HFFc6 (cell line): Measurements from ENCODE around the gene CACNA1G. TPM values are rescaled to one million over a fixed set of nuclear protein-coding genes. Genes with fewer than 3 reads are reported as not detected.
A peak's percentile ranks its signal among the peaks of the same experiment; 100 is the strongest.

Source experiments
- DNase-seq: peaks from one replicate; pipeline ENCODE4 v3.0.0-alpha.2; 2018
- H3K27ac Mint-ChIP-seq: 2 replicates; pipeline ENCODE4 v1.8.0; 2020; ENCODE audit warnings: mild to moderate bottlenecking, mixed read lengths
- H3K27me3 Mint-ChIP-seq: 2 replicates; pipeline ENCODE4 v1.8.0; 2021; ENCODE audit warnings: mild to moderate bottlenecking, moderate library complexity, mixed read lengths; ENCODE audit not compliant: insufficient read depth
- H3K36me3 Mint-ChIP-seq: 2 replicates; pipeline ENCODE4 v1.8.0; 2021; ENCODE audit warnings: low read depth, mixed read lengths
- H3K4me1 Mint-ChIP-seq: 2 replicates; pipeline ENCODE4 v1.8.0; 2020; ENCODE audit warnings: low read depth, mixed read lengths
- H3K4me3 Mint-ChIP-seq: 2 replicates; pipeline ENCODE4 v1.8.0; 2020; ENCODE audit warnings: mild to moderate bottlenecking, moderate library complexity, mixed read lengths
- H3K9me3 Mint-ChIP-seq: 2 replicates; pipeline ENCODE4 v1.8.0; 2020; ENCODE audit warnings: mild to moderate bottlenecking, mixed read lengths
- total RNA-seq, 6 experiments: library from RNA; stranded (reverse); fragmentation: NEBNext Ultra II Directional; extraction: Animal tissue kit (Norgen Biotek cat#: 25700); gene quantifications; 2 replicates in 1 of 6; 3 replicates in 5 of 6; pipeline ENCODE4 v1.2.3, GENCODE V29; 2021
- TF ChIP-seq, protein P1 (sequence below): fragments of 200-600 bp; sonication (generic); IDR thresholded peaks from 2 replicates; pipeline ENCODE4 v1.5.0; 2021; ENCODE audit warnings: antibody characterized with exemption, mild to moderate bottlenecking

The CACNA1G gene
- total RNA-seq, 6 experiments from 2014 or later = 0.03 to 0.19 (median 0.05) TPM; not detected in 1

DNA sequence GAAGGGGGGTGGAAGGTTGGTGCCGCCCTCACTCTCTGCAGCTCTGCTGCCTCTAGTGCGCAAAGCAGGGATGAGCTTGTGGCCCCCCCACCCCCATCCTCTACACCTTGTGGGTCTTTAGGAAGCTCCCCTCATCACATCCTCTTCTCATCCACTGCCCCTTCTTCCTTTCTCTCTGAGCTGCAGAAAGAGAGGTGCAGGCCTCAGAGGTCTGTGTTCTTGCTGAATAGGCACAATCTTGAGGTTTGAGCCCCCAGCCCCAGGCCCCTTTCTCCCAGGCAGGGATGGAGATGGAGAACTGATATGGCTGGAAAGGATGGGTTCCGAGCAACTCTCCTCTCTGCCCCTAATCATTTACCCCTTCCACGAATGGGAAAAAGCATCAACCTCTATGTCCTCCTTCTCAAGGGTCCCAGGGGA, 2.6 kb downstream of the CACNA1G start:
- TF ChIP-seq, protein P1, sequence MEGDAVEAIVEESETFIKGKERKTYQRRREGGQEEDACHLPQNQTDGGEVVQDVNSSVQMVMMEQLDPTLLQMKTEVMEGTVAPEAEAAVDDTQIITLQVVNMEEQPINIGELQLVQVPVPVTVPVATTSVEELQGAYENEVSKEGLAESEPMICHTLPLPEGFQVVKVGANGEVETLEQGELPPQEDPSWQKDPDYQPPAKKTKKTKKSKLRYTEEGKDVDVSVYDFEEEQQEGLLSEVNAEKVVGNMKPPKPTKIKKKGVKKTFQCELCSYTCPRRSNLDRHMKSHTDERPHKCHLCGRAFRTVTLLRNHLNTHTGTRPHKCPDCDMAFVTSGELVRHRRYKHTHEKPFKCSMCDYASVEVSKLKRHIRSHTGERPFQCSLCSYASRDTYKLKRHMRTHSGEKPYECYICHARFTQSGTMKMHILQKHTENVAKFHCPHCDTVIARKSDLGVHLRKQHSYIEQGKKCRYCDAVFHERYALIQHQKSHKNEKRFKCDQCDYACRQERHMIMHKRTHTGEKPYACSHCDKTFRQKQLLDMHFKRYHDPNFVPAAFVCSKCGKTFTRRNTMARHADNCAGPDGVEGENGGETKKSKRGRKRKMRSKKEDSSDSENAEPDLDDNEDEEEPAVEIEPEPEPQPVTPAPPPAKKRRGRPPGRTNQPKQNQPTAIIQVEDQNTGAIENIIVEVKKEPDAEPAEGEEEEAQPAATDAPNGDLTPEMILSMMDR = 0 out of 2 replicates have a peak, but pooled peaks have one; percentile 10
- H3K4me3 Mint-ChIP-seq = no peak overlapping the region
- H3K27me3 Mint-ChIP-seq = peaks cover 40% of the 10 kb centered on the region
- H3K36me3 Mint-ChIP-seq = no peaks in the 10 kb centered on the region
- H3K27ac Mint-ChIP-seq = no peak overlapping the region
- DNase-seq = no peak
- H3K9me3 Mint-ChIP-seq = no peaks in the 10 kb centered on the region
- peaks cover 30% of the 10 kb centered on the region for H3K4me1 Mint-ChIP-seq

- H3K36me3 Mint-ChIP-seq = no peaks in the 10 kb centered on the region
- peak; percentile 79 for DNase-seq
- H3K27ac Mint-ChIP-seq = peak overlapping the region; percentile 12
- TF ChIP-seq, protein P1 = no peak
- no peaks in the 10 kb centered on the region for H3K9me3 Mint-ChIP-seq
- H3K27me3 Mint-ChIP-seq = peaks cover 35% of the 10 kb centered on the region
- H3K4me1 Mint-ChIP-seq = peaks cover 30% of the 10 kb centered on the region
- peak overlapping the region; percentile 63 for H3K4me3 Mint-ChIP-seq
Observed at GRCh38 chr17:50564916-50565315, 4.4 kb downstream of the CACNA1G start.

DNA sequence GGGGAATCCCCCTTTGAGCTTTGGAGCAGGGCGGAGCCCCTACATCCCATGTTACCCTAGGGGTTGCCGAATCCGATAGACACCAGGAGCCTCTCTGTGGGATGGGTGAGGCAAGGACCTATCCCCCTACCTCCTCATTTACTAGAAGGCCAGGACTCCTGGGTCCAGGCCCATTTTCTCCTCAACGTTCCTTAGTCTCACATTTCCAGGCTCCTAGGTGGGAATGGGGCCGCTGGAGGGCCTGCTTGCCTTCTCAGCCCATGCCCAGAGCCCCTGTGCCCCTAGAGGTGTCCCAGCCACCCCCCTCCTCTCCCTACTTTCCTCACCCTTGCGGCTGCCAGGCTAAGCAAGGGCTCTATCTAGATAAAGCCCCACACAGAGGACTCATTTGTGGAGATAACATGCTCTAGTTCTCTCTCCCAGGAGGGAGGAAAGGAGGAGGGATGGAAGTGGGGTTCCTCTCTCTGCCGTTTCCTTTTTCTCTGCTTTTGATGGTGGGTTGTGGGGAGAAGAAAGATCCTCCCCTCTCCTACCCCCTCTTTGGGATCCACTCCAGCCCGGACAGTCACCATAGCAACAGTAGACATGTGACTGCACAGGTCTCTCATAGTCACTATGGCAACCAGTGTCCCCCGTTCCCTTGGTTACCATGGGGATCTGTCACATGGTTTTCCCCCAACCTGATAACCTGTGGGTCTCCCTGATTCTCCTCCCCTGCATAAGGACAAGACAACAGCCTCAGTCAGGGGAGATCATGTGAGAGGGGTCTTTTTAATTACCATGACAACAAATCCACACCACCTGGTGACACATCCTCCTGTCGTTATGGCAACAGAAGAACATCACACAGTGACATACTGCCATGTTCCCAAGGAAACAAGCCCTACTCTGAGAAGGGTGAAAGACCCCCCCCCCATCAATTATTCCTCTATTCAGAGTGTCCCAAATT, 5.2 kb downstream of the CACNA1G start:
- TF ChIP-seq, protein P1 = no peak
- H3K4me1 Mint-ChIP-seq = peaks cover 30% of the 10 kb centered on the region
- H3K27ac Mint-ChIP-seq = peak overlapping the region; percentile 69
- DNase-seq = peak; percentile 38
- peak overlapping the region; percentile 63; the same call in 1 of the 2 replicates for H3K4me3 Mint-ChIP-seq
- no peaks in the 10 kb centered on the region for H3K9me3 Mint-ChIP-seq
- no peaks in the 10 kb centered on the region for H3K36me3 Mint-ChIP-seq
- H3K27me3 Mint-ChIP-seq = peaks cover 33% of the 10 kb centered on the region

DNA sequence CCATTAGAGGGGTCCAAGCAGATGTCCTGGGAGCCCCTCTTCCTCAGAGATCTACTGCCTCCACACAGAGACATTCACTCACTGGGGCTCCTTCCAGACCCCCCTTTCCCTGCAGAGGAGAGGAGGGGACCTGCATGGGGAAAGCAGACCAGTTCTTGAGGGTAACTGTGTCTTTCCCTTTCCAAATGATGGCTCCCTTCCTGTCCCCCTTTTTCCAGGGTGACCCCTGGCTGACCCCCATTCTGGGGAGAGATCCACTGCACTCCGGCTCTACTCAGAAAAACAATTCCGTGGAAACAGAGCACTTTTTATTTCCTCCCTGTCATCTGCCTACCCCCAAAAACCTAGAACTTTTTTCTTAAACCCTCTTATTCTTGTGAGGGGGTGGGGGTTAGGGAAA, 6.4 kb downstream of the CACNA1G start:
- TF ChIP-seq, protein P1 = no peak
- Mint-ChIP-seq H3K27ac (no peak overlapping the region), H3K27me3 (peaks cover 35% of the 10 kb centered on the region), H3K4me1 (peaks cover 30% of the 10 kb centered on the region), H3K4me3 (no peak overlapping the region), H3K36me3 (no peaks in the 10 kb centered on the region), H3K9me3 (no peaks in the 10 kb centered on the region)
- no peak for DNase-seq

GRCh38 chr17:50568659-50569058, 8.1 kb downstream of the CACNA1G start:
- Mint-ChIP-seq H3K27me3 (peaks cover 30% of the 10 kb centered on the region), H3K27ac (no peak overlapping the region), H3K4me3 (no peak overlapping the region), H3K4me1 (peaks cover 22% of the 10 kb centered on the region), H3K36me3 (no peaks in the 10 kb centered on the region), H3K9me3 (no peaks in the 10 kb centered on the region)
- no peak for DNase-seq
- TF ChIP-seq, protein P1 = no peak
